ENCODE data around the gene RRP12.

RRP12 gene

DNA sequence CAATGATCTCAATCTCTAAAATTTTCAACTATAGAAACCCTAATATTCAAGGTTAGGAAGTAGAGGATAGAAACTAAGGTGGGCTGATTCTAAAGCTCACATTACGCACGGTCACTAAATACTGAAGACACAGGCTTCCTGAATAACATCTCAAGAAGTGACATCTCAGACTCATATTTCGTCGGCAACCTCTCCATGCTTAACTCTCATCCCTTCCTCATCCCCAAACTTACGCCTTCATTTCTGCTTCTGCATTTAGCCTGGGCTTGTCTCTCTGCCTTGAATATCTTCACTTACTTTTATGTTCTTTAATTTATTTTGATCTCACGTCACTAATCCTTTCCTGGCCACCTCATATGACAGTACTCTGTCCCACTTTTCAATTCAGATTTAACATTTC lies 34.1 kb upstream of the RRP12 start:
- H3F3A ChIP-seq (ENCODE audit: low read depth) = no peaks in the 10 kb centered on the region
- no peaks in the 10 kb centered on the region for H3K9me3 ChIP-seq (ENCODE audit: insufficient read depth, low read depth, low read length)
- H3K36me3 ChIP-seq (ENCODE audit: insufficient read depth, low read length) = peaks cover 57% of the 10 kb centered on the region; the same call in 1 of the 2 replicates
- no peak for TF ChIP-seq CTCF (conservative IDR thresholded peaks at IDR 0.05; ENCODE audit: low read length)
- no peak for TF ChIP-seq EZH2phosphoT487 (IDR thresholded peaks at IDR 0.05; ENCODE audit: borderline replicate concordance)
- H4K20me1 ChIP-seq (ENCODE audit: insufficient read depth, low read length, poor library complexity, severe bottlenecking) = peaks cover 18% of the 10 kb centered on the region
- H3K4me3 ChIP-seq (ENCODE audit: low read length, poor library complexity, severe bottlenecking) = no peak overlapping the region
- no peak overlapping the region for H2AFZ ChIP-seq (ENCODE audit: low read length)
- H3K9ac ChIP-seq (ENCODE audit: low read depth, low read length, poor library complexity, severe bottlenecking) = no peak overlapping the region
- no peaks in the 10 kb centered on the region for H3K9me2 ChIP-seq (replicated peaks; ENCODE audit: low read depth, low read length)
- H3K27me3 ChIP-seq (ENCODE audit: insufficient read depth, low read length, poor library complexity, severe bottlenecking) = no peaks in the 10 kb centered on the region
- H3K79me2 ChIP-seq (ENCODE audit: insufficient read depth, low read length) = peaks cover 19% of the 10 kb centered on the region
- H3K4me1 ChIP-seq (ENCODE audit: insufficient read depth, low read length, poor library complexity, severe bottlenecking) = peaks cover 5% of the 10 kb centered on the region
- H3K4me2 ChIP-seq (ENCODE audit: low read depth, low read length, poor library complexity, severe bottlenecking) = no peak overlapping the region

- Histone ChIP-seq H3K27me3 (ENCODE audit: insufficient read depth, low read length, poor library complexity, severe bottlenecking) (no peaks in the 10 kb centered on the region), H3K4me1 (ENCODE audit: insufficient read depth, low read length, poor library complexity, severe bottlenecking) (peaks cover 11% of the 10 kb centered on the region), H3K36me3 (ENCODE audit: insufficient read depth, low read length) (peaks cover 64% of the 10 kb centered on the region; the same call in 1 of the 2 replicates), H3K4me3 (ENCODE audit: low read length, poor library complexity, severe bottlenecking) (no peak overlapping the region), H4K20me1 (ENCODE audit: insufficient read depth, low read length, poor library complexity, severe bottlenecking) (peaks cover 24% of the 10 kb centered on the region), H3K9me3 (ENCODE audit: insufficient read depth, low read depth, low read length) (no peaks in the 10 kb centered on the region), H2AFZ (ENCODE audit: low read length) (no peak overlapping the region), H3K9me2 (replicated peaks; ENCODE audit: low read depth, low read length) (no peaks in the 10 kb centered on the region), H3F3A (ENCODE audit: low read depth) (no peaks in the 10 kb centered on the region), H3K9ac (ENCODE audit: low read depth, low read length, poor library complexity, severe bottlenecking) (no peak overlapping the region), H3K79me2 (ENCODE audit: insufficient read depth, low read length) (peaks cover 26% of the 10 kb centered on the region), H3K4me2 (ENCODE audit: low read depth, low read length, poor library complexity, severe bottlenecking) (no peak overlapping the region)
- TF ChIP-seq CTCF (conservative IDR thresholded peaks at IDR 0.05; ENCODE audit: low read length) (no peak), EZH2phosphoT487 (IDR thresholded peaks at IDR 0.05; ENCODE audit: borderline replicate concordance) (no peak)
Observed at GRCh38 chr10:97434557-97434956, 33.4 kb upstream of the RRP12 start.

DNA sequence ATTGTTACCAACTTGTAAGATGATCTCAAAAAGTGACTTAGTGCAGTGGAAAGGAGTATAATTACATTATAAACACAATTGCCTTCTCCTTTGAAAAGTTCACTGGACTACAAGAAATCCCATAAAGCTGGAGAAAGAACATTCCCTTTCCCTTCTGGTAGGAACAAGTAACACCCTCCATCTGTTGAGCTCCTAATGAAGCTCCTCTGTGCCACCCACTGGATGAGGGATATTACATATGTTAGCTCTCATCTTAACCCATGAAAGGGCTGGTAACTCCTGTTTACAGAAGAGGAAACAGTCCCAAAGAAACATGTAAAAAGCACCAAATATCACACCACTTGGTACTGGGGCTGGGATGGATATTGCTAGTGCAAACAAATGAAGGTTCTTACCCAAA lies 32.9 kb upstream of the RRP12 start:
- Histone ChIP-seq H3K9me2 (replicated peaks; ENCODE audit: low read depth, low read length) (no peaks in the 10 kb centered on the region), H3F3A (ENCODE audit: low read depth) (no peaks in the 10 kb centered on the region), H4K20me1 (ENCODE audit: insufficient read depth, low read length, poor library complexity, severe bottlenecking) (peaks cover 29% of the 10 kb centered on the region), H3K9me3 (ENCODE audit: insufficient read depth, low read depth, low read length) (no peaks in the 10 kb centered on the region), H2AFZ (ENCODE audit: low read length) (no peak overlapping the region), H3K4me1 (ENCODE audit: insufficient read depth, low read length, poor library complexity, severe bottlenecking) (peaks cover 14% of the 10 kb centered on the region), H3K27me3 (ENCODE audit: insufficient read depth, low read length, poor library complexity, severe bottlenecking) (no peaks in the 10 kb centered on the region), H3K36me3 (ENCODE audit: insufficient read depth, low read length) (peaks cover 65% of the 10 kb centered on the region; the same call in 1 of the 2 replicates), H3K9ac (ENCODE audit: low read depth, low read length, poor library complexity, severe bottlenecking) (no peak overlapping the region), H3K79me2 (ENCODE audit: insufficient read depth, low read length) (peaks cover 31% of the 10 kb centered on the region), H3K4me3 (ENCODE audit: low read length, poor library complexity, severe bottlenecking) (no peak overlapping the region), H3K4me2 (ENCODE audit: low read depth, low read length, poor library complexity, severe bottlenecking) (no peak overlapping the region)
- no peak for TF ChIP-seq EZH2phosphoT487 (IDR thresholded peaks at IDR 0.05; ENCODE audit: borderline replicate concordance)
- no peak for TF ChIP-seq CTCF (conservative IDR thresholded peaks at IDR 0.05; ENCODE audit: low read length)
